ENCODE results near the gene SPTBN2.

SPTBN2 gene

GRCh38 chr11:66701432-66702240 is 27.4 kb downstream of the SPTBN2 start:
- TF ChIP-seq CREB1 (IDR thresholded peaks at IDR 0.05; ENCODE audit: low read depth) (no peak), NFIC (IDR thresholded peaks at IDR 0.05) (peak; percentile 53)

GRCh38 chr11:66700742-66701141 is 28.3 kb downstream of the SPTBN2 start:
- TF ChIP-seq NFIC (IDR thresholded peaks at IDR 0.05) (no peak), CEBPB (IDR thresholded peaks at IDR 0.05) (no peak), EGR1 (IDR thresholded peaks at IDR 0.05) (no peak), REST (IDR thresholded peaks at IDR 0.05; ENCODE audit: low read depth) (no peak), CREB1 (IDR thresholded peaks at IDR 0.05; ENCODE audit: low read depth) (no peak), YY1 (IDR thresholded peaks at IDR 0.05; ENCODE audit: low read depth) (no peak), RAD21 (IDR thresholded peaks at IDR 0.05; ENCODE audit: low read depth) (no peak), MAX (IDR thresholded peaks at IDR 0.05) (no peak), TAF1 (IDR thresholded peaks at IDR 0.05; ENCODE audit: low read depth) (no peak), TCF12 (IDR thresholded peaks at IDR 0.05; ENCODE audit: low read depth) (no peak), FOXM1 (IDR thresholded peaks at IDR 0.05; ENCODE audit: borderline replicate concordance, low read depth) (no peak), ZBTB7A (IDR thresholded peaks at IDR 0.05; ENCODE audit: low read depth) (no peak), USF1 (IDR thresholded peaks at IDR 0.05) (no peak), TEAD4 (IDR thresholded peaks at IDR 0.05) (no peak), EP300 (IDR thresholded peaks at IDR 0.05; ENCODE audit: borderline replicate concordance) (no peak)

- TF ChIP-seq TEAD4 (IDR thresholded peaks at IDR 0.05): no peak
- no peak for TF ChIP-seq EP300 (IDR thresholded peaks at IDR 0.05; ENCODE audit: borderline replicate concordance)
- TF ChIP-seq YY1 (IDR thresholded peaks at IDR 0.05; ENCODE audit: low read depth): no peak
- TF ChIP-seq RAD21 (IDR thresholded peaks at IDR 0.05; ENCODE audit: low read depth): no peak
- TF ChIP-seq TAF1 (IDR thresholded peaks at IDR 0.05; ENCODE audit: low read depth): no peak
- TF ChIP-seq NFIC (IDR thresholded peaks at IDR 0.05): no peak
- no peak for TF ChIP-seq MAX (IDR thresholded peaks at IDR 0.05)
- no peak for TF ChIP-seq TCF12 (IDR thresholded peaks at IDR 0.05; ENCODE audit: low read depth)
- no peak for TF ChIP-seq EGR1 (IDR thresholded peaks at IDR 0.05)
- no peak for TF ChIP-seq FOXM1 (IDR thresholded peaks at IDR 0.05; ENCODE audit: borderline replicate concordance, low read depth)
- no peak for TF ChIP-seq USF1 (IDR thresholded peaks at IDR 0.05)
- no peak for TF ChIP-seq CEBPB (IDR thresholded peaks at IDR 0.05)
Observed at GRCh38 chr11:66700337-66700736, 28.7 kb downstream of the SPTBN2 start.

GRCh38 chr11:66698491-66698890 is 30.5 kb downstream of the SPTBN2 start:
- TF ChIP-seq EP300 (IDR thresholded peaks at IDR 0.05; ENCODE audit: borderline replicate concordance) (no peak), ZBTB7A (IDR thresholded peaks at IDR 0.05; ENCODE audit: low read depth) (no peak), REST (IDR thresholded peaks at IDR 0.05; ENCODE audit: low read depth) (no peak), FOXM1 (IDR thresholded peaks at IDR 0.05; ENCODE audit: borderline replicate concordance, low read depth) (no peak), NFIC (IDR thresholded peaks at IDR 0.05) (no peak), TAF1 (IDR thresholded peaks at IDR 0.05; ENCODE audit: low read depth) (no peak), EGR1 (IDR thresholded peaks at IDR 0.05) (no peak), RAD21 (IDR thresholded peaks at IDR 0.05; ENCODE audit: low read depth) (no peak), TEAD4 (IDR thresholded peaks at IDR 0.05) (no peak), CREB1 (IDR thresholded peaks at IDR 0.05; ENCODE audit: low read depth) (no peak), MAX (IDR thresholded peaks at IDR 0.05) (no peak), CEBPB (IDR thresholded peaks at IDR 0.05) (no peak), YY1 (IDR thresholded peaks at IDR 0.05; ENCODE audit: low read depth) (no peak)

- no peak for TF ChIP-seq USF1 (IDR thresholded peaks at IDR 0.05)
- TF ChIP-seq CREB1 (IDR thresholded peaks at IDR 0.05; ENCODE audit: low read depth): no peak
- no peak for TF ChIP-seq EGR1 (IDR thresholded peaks at IDR 0.05)
- TF ChIP-seq REST (IDR thresholded peaks at IDR 0.05; ENCODE audit: low read depth): no peak
- no peak for TF ChIP-seq FOXM1 (IDR thresholded peaks at IDR 0.05; ENCODE audit: borderline replicate concordance, low read depth)
- no peak for TF ChIP-seq CEBPB (IDR thresholded peaks at IDR 0.05)
- no peak for TF ChIP-seq TCF12 (IDR thresholded peaks at IDR 0.05; ENCODE audit: low read depth)
- TF ChIP-seq ZBTB7A (IDR thresholded peaks at IDR 0.05; ENCODE audit: low read depth): no peak
- TF ChIP-seq MAX (IDR thresholded peaks at IDR 0.05): no peak
- TF ChIP-seq RAD21 (IDR thresholded peaks at IDR 0.05; ENCODE audit: low read depth): no peak
- no peak for TF ChIP-seq NFIC (IDR thresholded peaks at IDR 0.05)
- no peak for TF ChIP-seq TAF1 (IDR thresholded peaks at IDR 0.05; ENCODE audit: low read depth)
- no peak for TF ChIP-seq YY1 (IDR thresholded peaks at IDR 0.05; ENCODE audit: low read depth)
Observed at GRCh38 chr11:66697988-66698387, 31.0 kb downstream of the SPTBN2 start.

Measured in Ishikawa (cell line).